ENCODE results near the gene MRPS17.
A peak's percentile ranks its signal among the peaks of the same experiment; 100 is the strongest.
"Not testable (repeated sequence)": the region's sequence is repeated elsewhere in the genome, so short reads cannot be mapped to it uniquely, and the experiment has no call there.

The MRPS17 gene

GRCh38 chr7:55951637-55952351 is at the start of gene MRPS17:
Gene MRPS17 (plus strand): TSS chr7:55951877. CDS start chr7:55953196, 1,319 bp downstream.
- peak; percentile 99 for DNase-seq (ENCODE audit: low spot score)
- peak; percentile 97 for FAIRE-seq

GRCh38 chr7:55903985-55904759 is 47.5 kb upstream of the MRPS17 start:
- no peak for DNase-seq (ENCODE audit: low spot score)
- FAIRE-seq, result peak; percentile 46

GRCh38 chr7:55912748-55913158 is 38.9 kb upstream of the MRPS17 start:
- DNase-seq (ENCODE audit: low spot score) (no peak), FAIRE-seq (no peak)

DNA sequence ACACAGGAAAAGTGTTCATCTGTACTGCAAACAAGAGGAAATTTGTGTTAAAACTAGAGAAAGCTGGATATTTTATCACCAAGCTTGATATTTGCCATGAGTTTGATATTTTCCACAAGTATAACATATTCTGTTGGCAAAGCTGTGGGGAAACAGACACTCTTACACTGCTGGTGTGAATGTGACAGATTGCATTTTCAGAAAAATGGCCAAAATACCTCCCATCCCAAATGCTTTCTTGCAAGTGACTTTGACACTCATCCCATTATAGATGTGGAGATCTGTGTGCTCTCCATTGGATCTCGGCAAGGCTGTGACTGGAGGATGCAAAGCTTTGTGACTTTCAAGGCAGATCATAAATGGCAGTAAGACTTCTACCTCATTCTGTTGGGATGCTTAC is 33.9 kb upstream of the MRPS17 start:
- DNase-seq (ENCODE audit: low spot score) (no peak), FAIRE-seq (no peak)

DNA sequence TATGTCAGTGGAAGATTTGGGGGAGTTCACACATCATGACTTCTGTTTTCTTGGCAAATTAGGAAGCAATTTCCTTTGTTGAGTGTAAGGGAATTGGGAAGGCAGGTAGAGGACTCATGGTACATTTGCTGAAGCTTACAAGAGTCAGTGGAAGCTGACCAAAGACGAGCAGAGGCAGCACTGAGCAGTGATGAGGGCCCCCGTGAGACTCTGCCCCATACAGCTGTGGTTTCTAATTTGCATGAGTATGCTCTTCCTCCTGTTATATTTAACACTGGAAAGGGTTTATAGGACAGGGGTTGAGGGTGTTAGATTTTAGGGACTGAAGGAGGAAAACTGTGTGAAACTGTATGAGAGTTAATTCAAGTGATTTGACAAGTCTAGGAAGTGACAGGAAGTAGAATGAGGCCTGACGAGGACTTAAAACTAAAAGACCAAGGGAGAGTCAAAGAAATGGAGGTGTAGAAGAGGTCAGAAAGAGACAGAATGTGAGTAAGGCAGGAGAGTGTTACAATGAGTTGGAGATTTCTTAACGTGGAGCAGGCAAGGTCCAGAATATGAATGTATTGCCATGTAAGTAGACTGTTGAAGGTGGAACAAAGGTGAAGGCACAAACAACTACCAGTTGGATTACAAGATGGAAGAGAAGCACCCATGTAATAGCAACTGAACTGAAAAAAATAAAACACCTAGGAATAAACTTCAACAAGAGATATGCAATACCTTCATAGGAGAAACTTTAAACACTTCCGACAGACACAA is 23.5 kb upstream of the MRPS17 start:
- FAIRE-seq (no peak), DNase-seq (ENCODE audit: low spot score) (no peak)

GRCh38 chr7:55931421-55932151 is 20.1 kb upstream of the MRPS17 start:
- no peak for DNase-seq (ENCODE audit: low spot score)
- no peak for FAIRE-seq

DNA sequence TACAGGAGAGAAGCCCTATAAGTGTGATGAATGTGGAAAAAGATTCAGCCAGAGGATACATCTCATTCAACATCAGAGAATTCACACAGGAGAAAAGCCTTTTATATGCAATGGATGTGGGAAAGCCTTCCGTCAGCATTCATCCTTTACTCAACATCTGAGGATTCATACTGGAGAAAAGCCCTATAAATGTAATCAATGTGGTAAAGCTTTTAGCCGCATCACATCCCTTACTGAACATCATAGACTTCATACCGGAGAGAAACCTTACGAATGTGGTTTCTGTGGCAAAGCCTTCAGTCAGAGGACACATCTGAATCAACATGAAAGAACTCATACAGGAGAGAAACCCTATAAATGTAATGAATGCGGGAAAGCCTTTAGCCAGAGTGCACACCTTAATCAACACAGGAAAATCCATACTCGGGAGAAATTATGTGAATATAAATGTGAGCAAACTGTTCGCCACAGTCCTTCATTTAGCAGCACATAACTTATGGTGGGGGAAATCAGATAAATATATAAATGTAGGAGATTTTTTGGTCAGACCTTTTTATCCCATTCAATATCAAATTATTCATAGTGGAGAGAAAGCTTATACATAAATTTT is 12.1 kb upstream of the MRPS17 start:
- FAIRE-seq (no peak), DNase-seq (ENCODE audit: low spot score) (no peak)

DNA sequence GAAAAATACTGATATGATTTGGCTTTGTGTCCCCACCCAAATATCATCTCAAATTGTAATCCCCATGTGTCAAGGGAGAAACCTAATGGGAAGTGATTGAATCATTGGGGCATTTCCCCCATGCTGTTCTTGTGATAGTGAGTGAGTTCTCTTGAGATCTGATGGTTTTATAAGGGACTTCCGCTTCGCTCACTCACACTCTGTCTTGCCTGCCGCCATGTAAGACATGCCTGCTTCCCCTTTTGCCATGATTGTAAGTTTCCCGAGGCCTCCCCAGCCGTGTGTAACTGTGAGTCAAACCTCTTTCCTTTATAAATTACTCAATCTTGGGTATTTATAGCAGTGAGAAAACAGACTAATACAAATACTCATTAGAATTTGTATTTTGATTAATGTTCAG is 5.1 kb upstream of the MRPS17 start:
- DNase-seq (ENCODE audit: low spot score) (no peak), FAIRE-seq (no peak)

GRCh38 chr7:55952352-55952671 is 635 bp downstream of the MRPS17 start:
- not testable (repeated sequence) for FAIRE-seq; DNase-seq (ENCODE audit: low spot score)

- DNase-seq (ENCODE audit: low spot score) (no peak), FAIRE-seq (no peak)
Observed at GRCh38 chr7:55953707-55954475, 2.2 kb downstream of the MRPS17 start.

DNA sequence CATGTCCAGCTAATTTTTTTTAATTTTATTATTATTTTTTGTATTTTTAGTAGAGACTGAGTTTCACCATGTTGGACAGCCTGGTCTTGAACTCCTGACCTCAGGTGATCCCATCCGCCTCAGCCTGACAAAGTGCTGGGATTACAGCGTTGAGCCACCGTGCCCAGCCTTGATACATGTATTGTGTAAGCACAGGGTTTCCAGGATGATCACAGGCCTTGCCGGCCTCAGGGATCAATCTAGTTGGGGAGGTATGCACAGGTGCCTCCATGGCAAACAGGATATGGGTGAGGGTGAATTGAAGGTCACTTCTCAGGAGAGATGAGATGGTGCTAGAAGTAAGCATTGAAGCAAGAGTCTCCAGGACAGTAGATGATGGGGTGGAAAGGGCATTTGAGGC is 5.5 kb downstream of the MRPS17 start:
- no peak for FAIRE-seq
- no peak for DNase-seq (ENCODE audit: low spot score)

DNA sequence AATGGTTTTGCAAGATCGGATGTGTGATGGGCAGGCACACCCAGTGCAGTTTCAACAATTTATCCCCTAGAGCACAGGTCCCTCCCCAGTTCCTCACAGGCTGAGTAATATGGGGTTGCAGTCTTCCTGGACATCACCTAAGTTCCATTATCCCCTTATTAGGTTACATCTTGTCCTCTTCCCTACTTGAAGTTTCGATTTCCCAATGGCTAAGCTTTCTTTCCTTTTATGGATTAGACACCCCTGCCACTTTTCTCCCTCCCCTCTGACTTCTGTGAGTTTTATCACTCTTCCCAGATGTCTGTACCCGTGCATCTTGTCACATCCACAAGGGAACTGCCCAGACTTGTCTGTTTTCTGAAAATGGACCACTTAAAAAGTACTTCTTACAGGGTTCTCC is 10.3 kb downstream of the MRPS17 start:
- DNase-seq (ENCODE audit: low spot score), result no peak
- FAIRE-seq, result no peak

GRCh38 chr7:55963584-55964168 is 12.0 kb downstream of the MRPS17 start:
- DNase-seq (ENCODE audit: low spot score) (no peak), FAIRE-seq (no peak)

DNA sequence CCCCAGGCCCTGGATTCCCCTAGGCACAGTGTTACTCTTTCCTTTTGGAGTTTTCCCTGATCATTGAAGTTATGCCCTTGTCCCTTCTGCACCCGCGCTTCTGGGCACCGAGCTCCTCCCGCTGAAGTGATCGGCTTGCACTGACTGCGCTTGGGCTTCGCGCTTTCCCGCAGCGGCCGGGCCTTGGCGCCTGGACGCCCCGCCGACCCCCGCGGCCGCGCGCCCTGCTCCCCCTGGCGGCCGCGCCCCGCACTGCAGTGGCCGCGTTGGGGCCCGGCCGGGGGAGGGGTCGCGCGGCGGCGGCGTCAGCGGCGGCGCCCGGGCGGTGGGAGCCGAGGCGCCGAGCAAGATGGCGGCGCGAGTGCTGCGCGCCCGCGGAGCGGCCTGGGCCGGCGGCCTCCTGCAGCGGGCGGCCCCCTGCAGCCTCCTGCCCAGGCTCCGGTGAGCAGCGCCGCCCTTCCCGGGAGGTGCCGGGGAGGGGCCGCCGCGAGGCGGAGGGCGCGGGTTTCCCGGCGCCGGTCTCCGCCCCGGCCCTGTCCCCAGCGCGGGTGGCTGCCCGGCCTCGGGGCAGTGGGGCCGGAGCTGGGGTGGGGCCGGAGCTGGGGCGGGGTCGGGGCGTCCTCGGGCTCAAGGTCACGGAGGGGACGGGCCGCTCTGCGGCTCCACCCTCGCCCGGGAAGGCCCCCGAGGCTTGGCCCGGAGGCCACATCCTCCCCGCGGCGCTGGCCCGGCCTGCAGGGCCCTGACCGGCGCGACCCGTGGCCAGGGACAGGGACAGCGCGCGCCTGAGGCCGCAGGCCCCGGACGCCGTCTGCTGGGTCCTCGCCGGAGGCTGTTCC is 12.8 kb downstream of the MRPS17 start, which contains the start of gene NIPSNAP2:
TSS of gene NIPSNAP2 (plus strand) at position 325 of the 839 bp plus-strand sequence. CDS start at position 350, 25 bp downstream.
- FAIRE-seq (peak; percentile 48), DNase-seq (ENCODE audit: low spot score) (peak; percentile 94)

- FAIRE-seq (no peak), DNase-seq (ENCODE audit: low spot score) (no peak)
Observed at GRCh38 chr7:55965100-55965470, 13.4 kb downstream of the MRPS17 start.

DNA sequence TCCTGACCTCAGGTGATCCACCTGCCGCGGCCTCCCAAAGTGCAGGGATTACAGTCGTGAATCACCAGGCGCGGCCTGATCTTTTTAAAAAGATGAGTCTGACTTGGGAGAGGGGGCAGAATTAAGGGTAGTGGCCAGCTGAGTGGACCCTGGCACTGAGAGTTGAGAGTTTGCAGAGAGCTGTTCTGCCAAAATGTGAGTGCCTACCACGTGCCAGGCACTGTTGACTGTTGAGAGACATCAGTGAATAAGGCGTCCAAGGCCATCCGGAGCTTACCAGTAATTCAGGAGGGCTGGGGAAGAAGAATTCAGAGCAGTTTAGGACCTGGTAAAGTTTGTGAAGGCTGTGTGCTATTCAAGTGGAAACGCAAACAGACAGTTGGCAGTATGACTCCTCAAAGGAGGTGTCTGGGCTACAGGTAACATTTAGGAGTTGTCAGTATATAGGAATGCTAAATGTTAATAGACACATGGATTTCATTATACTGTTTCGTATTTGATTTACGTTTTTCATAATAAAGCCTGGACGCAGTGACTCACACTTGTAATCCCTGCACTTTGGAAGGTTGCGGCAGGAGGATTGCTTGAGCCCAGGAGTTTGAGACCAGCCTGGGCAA is 14.2 kb downstream of the MRPS17 start:
- DNase-seq (ENCODE audit: low spot score), result no peak
- FAIRE-seq, result no peak

DNA sequence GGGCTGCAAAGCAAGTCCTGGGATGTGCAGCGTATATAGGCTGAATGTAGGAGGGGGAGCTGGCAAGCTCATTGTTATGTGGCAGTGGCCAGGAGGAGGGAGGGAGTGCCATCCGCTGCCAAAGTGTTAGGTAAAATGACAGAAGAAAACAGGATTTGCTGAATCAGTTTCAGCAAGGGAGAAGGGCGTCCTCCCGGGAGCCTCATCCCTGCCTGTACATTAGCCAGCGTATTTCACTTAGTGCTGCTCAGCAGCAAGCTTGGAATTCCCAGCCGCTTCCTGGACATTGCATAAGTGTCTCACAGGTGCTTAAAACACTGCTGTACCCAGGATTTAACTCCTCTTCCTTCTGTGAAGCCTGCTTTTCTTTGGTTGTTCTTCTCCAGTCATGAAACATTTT is 15.2 kb downstream of the MRPS17 start:
- DNase-seq (ENCODE audit: low spot score) (no peak), FAIRE-seq (no peak)

GRCh38 chr7:55969391-55969790 is 17.7 kb downstream of the MRPS17 start:
- no peak for DNase-seq (ENCODE audit: low spot score)
- FAIRE-seq, result no peak

GRCh38 chr7:55970561-55970960 is 18.9 kb downstream of the MRPS17 start:
- DNase-seq (ENCODE audit: low spot score), result no peak
- no peak for FAIRE-seq
